Activated CD4-positive, alpha-beta T cell treated with anti-CD3 and anti-CD28 coated beads for 24 hours (primary cell): ENCODE results near the gene SBK3.
"Not testable (repeated sequence)": the region's sequence is repeated elsewhere in the genome, so short reads cannot be mapped to it uniquely, and the experiment has no call there.

Source experiments
- DNase-seq, 2 donors: peaks; one replicate each; pipeline ENCODE4 v3.0.0-alpha.2; 2020; ENCODE audit warnings: low read depth in 2 of 2

Gene SBK3

GRCh38 chr19:55540619-55541018 lies 4.7 kb downstream of the SBK3 start:
- no peak for DNase-seq

- DNase-seq = no peak
Observed at GRCh38 chr19:55539090-55539984, 6.0 kb downstream of the SBK3 start.

DNA sequence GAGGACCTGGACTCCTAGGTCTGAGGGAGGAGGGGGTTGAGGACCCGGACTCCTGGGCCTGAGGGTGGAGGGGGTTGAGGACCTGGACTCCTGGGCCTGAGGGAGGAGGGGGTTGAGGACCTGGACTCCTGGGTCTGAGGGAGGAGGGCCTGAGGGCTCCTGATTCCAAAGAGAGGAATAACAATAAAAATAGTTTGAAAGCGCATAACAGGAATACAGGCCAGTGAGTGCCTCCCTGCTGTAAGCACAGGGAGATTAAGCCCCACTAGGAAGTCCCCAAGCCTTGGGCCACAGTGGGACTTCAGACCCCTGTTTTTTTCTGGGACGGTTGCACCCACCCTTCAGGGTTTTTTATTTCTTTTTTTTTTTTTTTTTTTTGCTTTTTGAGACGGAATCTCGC lies 7.2 kb downstream of the SBK3 start:
- no peak for DNase-seq

DNA sequence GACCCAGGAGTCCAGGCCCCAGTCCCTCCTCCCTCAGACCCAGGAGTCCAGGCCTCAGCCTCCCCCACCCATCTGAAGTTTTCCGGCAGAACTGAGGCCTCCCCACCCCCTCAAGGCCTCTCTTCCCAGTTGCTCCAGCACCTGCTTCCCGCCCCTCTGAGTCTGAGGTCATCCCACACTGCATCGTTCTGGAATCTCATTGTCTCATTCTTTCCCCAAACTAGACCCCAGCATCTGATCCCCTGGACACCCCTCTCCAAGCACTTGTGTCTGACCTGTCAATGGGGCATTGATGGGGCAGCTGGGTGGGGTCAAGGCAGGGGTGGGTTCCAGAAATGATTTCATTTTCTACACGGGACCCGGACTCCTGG lies 7.6 kb downstream of the SBK3 start:
- no peak for DNase-seq

- no peak for DNase-seq
Observed at GRCh38 chr19:55536951-55537740, 8.2 kb downstream of the SBK3 start, which contains the start of gene SBK2. Gene SBK2 (minus strand): TSS chr19:55537133. CDS start chr19:55536294, 839 bp downstream.

GRCh38 chr19:55536366-55536765 lies 9.0 kb downstream of the SBK3 start:
- no peak for DNase-seq

DNA sequence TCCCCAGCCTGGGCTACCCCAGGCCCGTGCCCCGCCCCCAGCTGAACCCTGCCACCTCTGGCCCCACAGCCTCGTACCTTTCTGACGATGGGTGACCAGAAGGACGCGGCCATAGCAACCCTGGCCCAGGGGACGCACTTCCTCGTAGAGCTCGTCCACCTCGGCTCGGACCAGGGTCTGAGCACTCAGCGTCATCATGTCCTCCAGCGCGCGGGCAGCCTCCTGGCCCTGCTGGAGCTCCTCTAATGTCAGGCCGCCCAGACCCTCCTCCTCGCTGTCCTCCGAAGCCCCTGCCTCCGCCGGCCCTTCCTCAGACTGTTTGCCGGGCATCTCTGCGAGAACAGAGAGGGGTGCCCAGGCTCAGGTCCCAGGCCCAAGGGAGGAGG lies 9.4 kb downstream of the SBK3 start:
- no peak for DNase-seq

DNA sequence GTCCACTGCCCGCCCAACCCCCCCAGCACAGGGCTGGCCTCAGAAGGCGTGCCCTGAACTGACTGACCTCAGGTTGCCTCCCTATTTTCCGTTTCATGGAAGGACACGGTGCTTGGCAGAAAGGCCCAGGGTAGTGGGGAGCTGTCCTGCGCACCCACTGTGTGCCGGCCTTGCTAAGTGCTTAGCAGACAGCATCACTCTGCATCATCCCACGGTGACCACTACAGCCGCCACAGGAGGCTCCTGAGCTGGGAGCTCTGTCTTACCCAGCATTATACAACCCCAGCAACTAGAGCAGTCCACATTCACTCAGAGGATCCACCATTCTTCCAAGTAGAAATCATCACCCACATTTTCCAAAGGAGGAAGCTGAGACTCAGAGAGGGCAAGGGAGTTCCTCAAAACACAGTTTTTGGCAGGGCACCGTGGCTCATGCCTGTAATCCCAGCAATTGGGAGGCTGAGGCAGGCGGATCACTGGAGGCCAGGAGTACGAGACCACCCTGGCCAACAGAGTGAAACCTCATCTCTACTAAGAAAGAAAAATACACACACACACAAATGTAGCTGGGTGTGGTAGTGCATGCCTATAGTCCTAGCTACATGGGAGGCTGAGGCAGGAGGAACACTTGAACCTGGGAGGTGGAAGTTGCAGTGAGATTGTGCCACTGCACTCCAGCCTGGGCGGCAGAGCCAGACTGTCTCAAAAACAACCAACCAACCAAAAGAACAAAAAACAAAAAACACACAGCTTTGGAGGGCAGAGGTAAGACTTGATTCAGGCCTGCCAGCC lies 10.0 kb downstream of the SBK3 start:
- no peak for DNase-seq

GRCh38 chr19:55534280-55534679 lies 11.1 kb downstream of the SBK3 start:
- DNase-seq = not testable (repeated sequence)

DNA sequence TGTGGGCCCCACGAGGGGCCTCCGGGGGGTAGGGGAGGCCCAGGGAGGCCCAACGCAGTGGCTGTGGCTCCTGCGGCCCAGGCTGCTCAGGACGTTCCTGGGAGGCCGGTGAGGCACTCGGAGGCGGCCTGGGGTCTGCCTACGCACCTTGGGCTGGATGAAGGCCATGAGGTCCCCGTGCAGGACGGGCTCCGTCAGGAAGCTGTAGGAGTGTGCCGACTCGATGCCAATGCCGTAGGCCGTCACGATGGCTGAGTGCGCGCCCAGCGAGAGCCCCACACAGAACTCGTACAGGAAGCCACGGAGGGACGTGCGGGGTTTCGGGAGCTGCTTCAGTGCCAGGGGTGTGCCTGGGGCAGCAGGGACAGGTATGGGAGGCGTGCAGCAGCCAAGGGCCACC lies 14.3 kb downstream of the SBK3 start:
- no peak for DNase-seq

GRCh38 chr19:55529636-55530234 lies 15.6 kb downstream of the SBK3 start:
- DNase-seq = no peak

DNA sequence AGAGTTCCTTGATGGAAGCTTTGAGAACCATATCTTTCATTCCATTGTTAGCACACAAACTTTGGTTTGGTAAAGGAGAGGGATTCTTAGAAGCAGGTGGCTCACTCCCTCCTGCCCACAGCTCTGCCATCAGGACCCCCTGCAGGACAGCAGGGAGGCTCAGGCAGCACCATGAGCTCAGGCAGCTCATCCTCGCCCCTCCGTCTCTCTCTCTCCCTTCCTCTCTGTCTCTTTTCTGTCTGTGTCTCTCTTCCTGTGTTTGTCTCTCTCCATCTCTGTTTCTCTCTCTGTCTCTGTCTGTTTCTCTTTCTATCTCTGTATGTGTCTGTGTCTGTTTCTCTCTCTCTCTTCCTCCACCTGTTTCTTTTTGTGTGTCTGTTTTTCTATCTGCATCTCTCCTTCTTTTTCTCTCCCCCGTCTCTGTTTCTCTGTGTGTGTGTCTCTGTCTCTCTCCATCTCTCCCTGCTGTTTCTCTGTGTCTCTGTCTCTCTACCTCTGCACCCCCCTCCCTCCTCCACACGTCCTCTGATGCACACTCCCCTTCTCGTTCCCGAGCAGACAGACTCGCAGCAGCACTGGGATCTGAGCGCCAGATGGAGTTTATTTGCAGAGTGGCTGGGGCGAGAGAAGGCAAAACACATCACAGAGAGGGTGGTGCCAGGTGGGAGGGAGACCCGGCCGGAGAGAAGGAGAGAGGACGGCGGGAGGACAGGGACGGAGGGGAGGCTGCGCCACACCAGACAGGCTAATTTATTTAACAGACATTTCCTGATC lies 17.1 kb downstream of the SBK3 start:
- no peak for DNase-seq

DNA sequence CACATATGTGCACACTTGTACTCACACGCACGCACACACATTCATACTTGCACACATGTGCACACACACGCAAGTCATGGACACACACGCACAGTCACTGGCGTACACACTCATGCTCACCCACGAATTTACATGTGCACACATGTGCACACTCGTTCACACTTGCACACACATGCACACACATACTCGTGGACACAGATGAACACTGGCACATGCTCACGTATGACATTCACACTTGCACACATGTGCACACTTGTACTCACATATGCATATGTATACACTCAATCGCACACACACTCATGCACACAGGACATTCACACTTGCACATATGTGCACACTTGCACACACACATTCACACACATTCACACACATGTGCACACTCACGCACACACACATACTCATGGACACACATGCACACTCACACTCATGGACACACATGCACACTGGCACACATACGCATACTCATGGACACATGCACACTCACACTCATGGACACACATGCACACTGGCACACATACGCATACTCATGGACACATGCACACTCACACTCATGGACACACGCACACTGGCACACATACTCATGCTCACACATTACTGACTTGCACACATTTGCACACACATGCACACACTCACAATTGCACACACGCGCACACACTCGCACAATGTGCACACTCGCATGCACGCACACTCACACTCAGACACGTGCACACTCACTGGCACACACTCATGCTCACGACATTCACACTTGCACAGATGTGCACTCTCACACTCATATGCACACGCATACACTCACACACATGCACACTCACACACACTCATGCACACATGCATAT lies 17.9 kb downstream of the SBK3 start:
- DNase-seq = no peak

DNA sequence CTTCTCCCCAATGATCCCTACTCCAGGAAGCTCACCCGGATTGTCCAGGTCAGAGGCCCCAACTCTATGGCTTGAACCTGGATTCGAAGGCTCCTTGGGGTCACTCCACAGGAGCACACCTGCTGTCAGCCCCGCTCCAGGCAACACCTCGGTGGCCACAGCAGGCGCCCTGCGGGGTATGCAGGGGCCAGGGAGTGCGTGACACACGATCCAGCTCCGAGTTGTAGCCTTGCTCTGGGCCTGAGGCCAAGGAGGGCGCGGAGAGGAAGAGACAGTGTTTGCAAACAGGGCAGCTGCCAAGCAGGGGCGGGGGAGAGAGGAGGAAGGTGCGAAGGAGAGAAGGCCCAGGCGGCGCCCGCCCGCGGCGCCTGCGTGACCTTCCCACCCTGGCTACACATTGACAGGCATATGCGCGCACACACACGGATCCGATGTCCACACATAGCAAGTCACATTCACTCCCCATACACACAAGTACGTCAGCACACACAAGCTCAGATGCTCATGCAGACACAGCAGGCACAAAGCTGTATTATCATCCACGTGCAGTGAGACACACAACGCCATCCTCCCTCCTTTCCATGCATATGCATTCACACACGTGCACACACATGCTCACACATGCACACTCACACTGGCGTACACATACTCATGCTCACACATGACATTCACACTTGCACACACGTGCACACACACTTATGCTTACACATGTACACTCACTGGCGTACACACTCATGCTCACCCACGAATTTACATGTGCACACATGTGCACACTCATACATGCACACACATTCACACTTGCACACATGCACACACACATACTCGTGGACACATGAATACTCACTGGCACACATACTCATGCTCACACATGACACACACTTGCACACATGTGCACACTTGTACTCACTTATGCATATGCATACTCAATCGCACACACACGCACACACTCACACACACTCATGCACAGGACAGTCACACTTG lies 18.8 kb downstream of the SBK3 start:
- DNase-seq = no peak

DNA sequence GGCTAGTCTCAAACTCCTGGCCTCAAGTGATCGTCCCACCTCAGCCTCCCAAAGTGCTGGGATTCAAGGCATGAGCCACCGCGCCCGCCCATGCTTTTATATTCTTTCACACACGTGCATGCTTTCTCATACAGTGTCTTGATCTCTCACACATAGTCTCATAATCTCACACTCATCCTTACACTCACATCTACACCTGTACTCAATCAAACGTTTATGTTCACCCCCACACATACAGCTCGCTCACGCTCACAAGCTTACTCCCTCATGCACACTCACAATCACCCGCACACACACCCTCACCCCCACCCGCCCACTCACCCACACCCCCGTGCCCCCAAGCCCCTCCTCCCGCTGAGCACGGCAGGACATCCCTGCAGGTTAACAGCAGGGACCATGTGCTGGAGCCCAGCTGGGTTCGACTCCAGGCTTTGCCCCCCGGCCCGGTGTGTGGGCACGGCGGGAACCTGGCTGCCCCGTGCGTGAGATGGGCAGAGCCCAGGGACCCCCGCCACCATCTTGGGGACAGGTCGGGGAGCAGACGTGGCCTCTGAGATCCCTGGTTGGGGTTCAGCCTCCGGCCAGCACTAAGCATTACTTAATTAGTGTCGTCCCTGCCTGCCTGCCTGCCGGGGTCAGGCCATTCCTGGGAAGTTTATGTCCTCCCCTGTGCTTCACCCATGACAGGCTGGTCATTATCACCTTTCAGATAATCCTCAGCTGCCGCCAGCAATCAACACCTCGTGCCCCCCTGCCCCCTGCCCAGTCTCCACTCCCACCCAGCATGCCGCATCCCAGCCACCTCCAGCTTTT lies 19.8 kb downstream of the SBK3 start:
- no peak for DNase-seq

DNA sequence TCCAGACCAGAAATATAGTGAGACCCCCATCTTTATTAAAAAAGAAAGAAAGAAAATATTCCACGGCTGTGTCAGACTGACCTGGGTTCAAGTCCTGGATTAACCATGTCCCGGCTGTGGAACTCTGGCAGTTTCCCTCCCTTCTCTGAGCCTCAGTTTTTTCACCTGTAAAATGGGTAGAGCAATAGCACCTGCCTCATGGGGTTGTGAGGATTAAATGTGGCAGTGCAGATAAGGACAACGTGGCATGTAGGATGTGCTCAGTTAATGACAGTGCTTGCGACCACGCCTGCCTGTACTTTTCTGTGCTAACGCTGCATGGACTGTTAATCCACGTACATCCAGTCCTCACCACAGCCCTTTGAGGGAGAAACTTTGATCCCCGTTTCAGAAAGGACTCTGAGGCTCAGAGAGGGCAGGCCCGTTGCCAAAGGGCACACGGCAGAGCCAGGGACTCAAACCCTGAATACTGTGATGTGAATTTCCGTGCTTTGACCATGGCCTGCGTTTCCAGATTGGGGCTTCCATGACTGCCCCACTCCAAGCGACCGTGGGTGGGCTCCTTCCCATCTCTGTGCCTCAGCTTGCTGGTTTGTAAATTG lies 24.6 kb downstream of the SBK3 start:
- DNase-seq = no peak

GRCh38 chr19:55519451-55520311 lies 25.7 kb downstream of the SBK3 start:
- DNase-seq = no peak
